ENCODE results near the gene ATG9B.

Gene ATG9B

GRCh38 chr7:151071032-151071866, 47.0 kb upstream of the ATG9B start:
- TF ChIP-seq ZNF792 (tag by site-specific recombination; IDR thresholded peaks at IDR 0.05) (no peak), ZNF335 (tag by site-specific recombination; conservative IDR thresholded peaks at IDR 0.05) (no peak), PRDM10 (tag by site-specific recombination; IDR thresholded peaks at IDR 0.05) (no peak), ZNF513 (tag by site-specific recombination; IDR thresholded peaks at IDR 0.05) (no peak), SETDB1 (IDR thresholded peaks at IDR 0.05; ENCODE audit: insufficient read length, low read length) (no peak), ZFHX2 (tag by site-specific recombination; conservative IDR thresholded peaks at IDR 0.05) (no peak)
- H3K4me3 ChIP-seq (ENCODE audit: low read depth, low read length) = no peak overlapping the region
- POLR2A ChIA-PET = interaction anchor here (0.6 to 1.1 kb wide), 4 partner anchors 9 to 42 kb away, joined by 3 to 4 read pairs (median 4); partner anchors contain the start of gene FASTK
- CTCF ChIA-PET = interaction anchor here (1.5 kb wide), 1 partner anchor 40 kb away, joined by 7 read pairs; no protein-coding TSS in a partner anchor
- peaks cover 18 to 87% of the 10 kb centered on the region in 2 experiments for H3K36me3 ChIP-seq (ENCODE audit: control insufficient read depth in 2 of 2, insufficient read depth in 1 of 2, low read length in 2 of 2)
- H3K27ac ChIP-seq (ENCODE audit: extremely low read depth, low read depth, low read length) = no peak overlapping the region
- H3K4me1 ChIP-seq (ENCODE audit: control insufficient read depth, insufficient read depth, low read length) = no peaks in the 10 kb centered on the region
- no peaks in the 10 kb centered on the region for H3K9me3 ChIP-seq (ENCODE audit: control insufficient read depth, insufficient read depth, low read depth, low read length)

- H3K4me1 ChIP-seq (ENCODE audit: control insufficient read depth, insufficient read depth, low read length) = no peaks in the 10 kb centered on the region
- CTCF ChIA-PET = no interaction called here
- peaks cover 18 to 87% of the 10 kb centered on the region in 2 experiments for H3K36me3 ChIP-seq (ENCODE audit: control insufficient read depth in 2 of 2, insufficient read depth in 1 of 2, low read length in 2 of 2)
- H3K4me3 ChIP-seq (ENCODE audit: low read depth, low read length) = no peak overlapping the region
- H3K27ac ChIP-seq (ENCODE audit: extremely low read depth, low read depth, low read length) = no peak overlapping the region
- TF ChIP-seq MEIS1 (CRISPR knock-in tag; IDR thresholded peaks at IDR 0.05; ENCODE audit: borderline replicate concordance) = no peak
- 0 out of 2 replicates have a peak, but pooled peaks have one; percentile 19 for TF ChIP-seq HIC1 (tag by site-specific recombination; IDR thresholded peaks at IDR 0.05)
- TF ChIP-seq INSM2 (tag by site-specific recombination; IDR thresholded peaks at IDR 0.05) = no peak
- TF ChIP-seq ZFP3 (tag by site-specific recombination; IDR thresholded peaks at IDR 0.05; ENCODE audit: low read depth) = no peak
- TF ChIP-seq ZNF530 (tag by site-specific recombination; IDR thresholded peaks at IDR 0.05; ENCODE audit: low read depth) = no peak
- H3K9me3 ChIP-seq (ENCODE audit: control insufficient read depth, insufficient read depth, low read depth, low read length) = no peaks in the 10 kb centered on the region
- POLR2A ChIA-PET = interaction anchor here (0.5 to 1.1 kb wide), 2 partner anchors 8 to 93 kb away, joined by 4 to 6 read pairs; no protein-coding TSS in a partner anchor
These were observed 46.3 kb upstream of the ATG9B start for GRCh38 chr7:151070574-151070960.

Measured in HEK293 (cell line).